HG03039 (cell line): ENCODE results near the gene BARX1.

Experiments used
- ATAC-seq: cut with Tn5 transposase; IDR thresholded peaks from one replicate; pipeline ENCODE4 v1.9.1; 2021; ENCODE audit warnings: mild to moderate bottlenecking, moderate library complexity; ENCODE audit not compliant: unreplicated experiment

BARX1 gene

DNA sequence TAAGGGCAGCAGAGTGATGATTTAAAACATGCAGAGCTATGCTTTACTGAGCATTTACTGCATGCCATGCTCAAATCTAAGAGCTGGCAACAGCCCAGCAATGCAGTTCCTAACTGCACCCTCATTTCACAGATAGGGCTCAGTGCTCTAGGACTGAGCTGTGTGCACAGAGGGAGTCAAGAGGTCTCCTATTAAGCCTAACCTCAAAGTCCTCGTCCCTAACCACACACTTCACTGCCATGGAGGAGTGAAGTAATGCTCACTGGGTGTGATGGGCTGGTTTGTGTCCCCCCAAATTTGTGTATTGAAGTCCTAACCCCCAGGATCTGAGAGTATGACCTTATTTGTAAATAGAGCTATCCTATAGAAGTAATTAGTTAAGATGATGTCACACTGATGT lies 25.9 kb downstream of the BARX1 start:
- ATAC-seq, result no peak

DNA sequence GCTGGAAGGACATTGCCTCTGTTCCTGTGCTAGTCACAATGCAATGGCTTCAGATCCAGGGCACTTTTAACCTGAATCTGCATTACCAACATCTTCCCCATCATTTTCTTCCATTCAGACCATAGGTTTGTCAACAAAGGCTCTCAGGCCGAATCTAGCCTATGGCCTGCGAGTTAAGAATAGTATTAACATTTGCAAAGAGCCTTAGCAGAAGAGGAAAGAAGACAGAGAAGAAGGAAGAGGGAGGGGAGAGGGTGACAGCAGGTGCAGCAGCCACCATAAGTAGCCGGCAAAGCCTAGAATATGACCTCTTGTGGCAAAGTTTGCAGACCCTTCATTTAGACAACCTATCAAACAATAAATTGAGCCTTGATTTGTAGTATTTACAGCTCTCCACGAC lies 32.6 kb downstream of the BARX1 start:
- no peak for ATAC-seq

DNA sequence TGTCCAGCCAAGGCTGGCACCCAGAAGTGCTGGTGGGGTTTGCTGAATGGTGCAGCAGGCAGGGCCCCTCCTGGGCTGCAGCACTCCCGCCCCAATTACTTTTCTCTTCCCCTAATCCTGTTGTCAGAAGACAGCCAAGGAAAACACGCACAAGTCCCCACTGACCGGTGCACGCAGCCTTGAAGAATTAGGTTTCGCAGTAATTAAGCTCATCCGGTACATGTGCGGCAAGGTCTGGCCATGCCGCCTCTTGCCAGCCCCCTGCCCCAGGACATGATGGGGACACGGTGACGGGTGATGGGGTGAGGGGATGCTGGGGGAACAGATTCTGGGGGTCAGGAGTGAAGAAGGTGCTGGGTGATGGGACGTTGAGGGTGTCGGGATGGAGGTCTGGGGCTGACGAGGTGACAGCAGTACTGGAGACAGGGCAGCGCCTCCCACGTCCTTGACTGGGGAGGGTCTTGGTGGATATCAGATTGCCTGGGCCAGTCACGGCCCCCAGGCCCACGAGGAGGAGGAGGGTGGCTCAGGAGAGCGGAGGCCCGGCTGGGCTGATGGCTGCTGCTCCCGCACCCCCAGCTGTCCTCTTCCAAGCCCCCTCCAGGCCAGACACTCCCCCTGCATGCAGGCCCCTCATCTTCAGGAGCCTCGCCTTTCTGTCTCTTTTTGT lies 34.9 kb downstream of the BARX1 start:
- ATAC-seq, result no peak

GRCh38 chr9:93918061-93918460 lies 37.1 kb downstream of the BARX1 start:
- no peak for ATAC-seq

DNA sequence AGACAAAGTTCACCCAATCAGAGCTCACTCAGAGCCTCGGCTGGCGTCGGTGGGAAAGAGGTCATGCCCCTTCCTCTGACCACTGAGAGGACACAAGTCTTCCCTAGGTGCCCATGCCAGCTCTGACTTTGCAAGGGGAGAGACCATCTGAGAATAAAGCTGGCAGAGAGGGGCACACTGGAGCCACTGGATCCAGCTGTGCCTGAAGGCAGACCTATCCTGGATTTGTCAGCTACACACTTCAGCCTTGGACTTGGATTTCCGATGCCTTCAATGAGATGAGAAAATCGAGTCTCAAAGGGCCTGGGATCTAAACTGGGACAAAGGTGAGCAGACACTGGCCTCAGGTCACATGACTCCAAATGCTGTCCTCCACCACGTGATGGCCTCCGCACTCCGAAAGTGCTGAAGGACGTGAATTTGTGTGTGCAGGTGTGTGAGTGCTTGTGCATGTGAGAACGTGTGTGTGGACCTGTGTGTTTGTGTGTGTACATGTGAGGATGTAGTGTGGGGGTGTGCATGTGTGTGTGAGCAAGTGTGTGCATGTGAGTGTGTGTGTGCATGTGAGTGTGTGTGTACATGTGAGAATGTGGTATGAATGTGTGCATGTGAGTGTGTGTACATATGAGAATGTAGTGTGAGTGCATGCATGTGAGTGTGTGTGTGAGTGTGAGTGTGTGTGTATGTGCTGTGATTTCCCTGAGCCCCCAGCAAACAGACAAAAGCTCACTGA lies 37.9 kb downstream of the BARX1 start:
- ATAC-seq, result no peak

DNA sequence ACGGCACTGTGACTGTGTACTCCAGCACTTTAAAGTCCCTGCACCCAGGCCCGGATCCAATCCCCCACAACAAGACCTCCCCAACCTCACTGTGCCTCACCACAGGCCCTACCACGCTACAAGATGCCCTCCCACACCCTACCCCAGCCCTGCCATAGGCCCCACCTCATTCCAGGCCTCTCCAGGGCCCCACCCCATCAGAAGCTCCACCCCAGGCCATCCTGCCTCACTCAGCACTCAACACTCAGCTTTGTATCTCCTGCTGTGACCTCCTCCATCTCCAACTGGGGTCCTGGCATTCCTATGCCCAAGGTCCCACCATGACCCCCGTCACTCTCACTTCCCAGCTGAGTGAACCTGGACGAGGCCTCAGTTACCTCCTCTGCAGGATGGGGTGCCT lies 38.8 kb downstream of the BARX1 start:
- ATAC-seq, result no peak

DNA sequence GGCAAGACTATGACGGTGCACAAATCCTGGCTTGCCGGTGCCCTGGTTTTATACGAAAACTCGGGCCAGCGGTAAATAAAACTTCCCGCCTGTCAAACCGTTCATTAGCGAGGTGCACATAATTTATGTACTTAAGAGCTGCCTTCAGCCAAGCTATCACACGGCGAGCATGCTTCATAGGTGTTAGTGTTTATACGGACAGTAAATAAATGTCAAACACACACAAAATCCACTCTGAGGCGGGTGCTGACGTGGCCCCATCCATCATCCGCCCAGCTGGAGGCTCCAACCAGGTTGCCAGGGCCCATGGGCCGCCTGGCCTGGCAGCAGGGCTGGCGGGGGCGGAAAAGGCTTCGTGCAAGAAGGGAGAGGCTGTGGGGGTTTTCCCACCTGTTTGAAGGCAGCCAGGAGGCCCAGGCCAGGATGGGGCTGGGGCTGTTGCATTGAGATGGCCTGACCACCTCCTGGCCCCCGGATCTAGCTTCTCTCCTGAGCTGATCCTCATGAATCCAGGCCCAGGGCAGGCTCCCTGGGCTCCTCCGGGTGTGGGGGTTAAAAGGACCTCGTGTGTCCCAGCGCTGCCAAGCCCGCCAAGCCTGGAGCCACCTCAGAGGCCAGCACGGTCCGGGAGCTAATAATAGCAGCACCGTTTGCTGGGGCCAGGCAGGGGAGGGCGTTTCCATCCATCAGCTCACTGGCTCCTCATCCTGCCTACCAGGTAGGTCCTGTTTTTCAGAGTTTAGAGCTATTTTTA lies 43.2 kb downstream of the BARX1 start:
- no peak for ATAC-seq

DNA sequence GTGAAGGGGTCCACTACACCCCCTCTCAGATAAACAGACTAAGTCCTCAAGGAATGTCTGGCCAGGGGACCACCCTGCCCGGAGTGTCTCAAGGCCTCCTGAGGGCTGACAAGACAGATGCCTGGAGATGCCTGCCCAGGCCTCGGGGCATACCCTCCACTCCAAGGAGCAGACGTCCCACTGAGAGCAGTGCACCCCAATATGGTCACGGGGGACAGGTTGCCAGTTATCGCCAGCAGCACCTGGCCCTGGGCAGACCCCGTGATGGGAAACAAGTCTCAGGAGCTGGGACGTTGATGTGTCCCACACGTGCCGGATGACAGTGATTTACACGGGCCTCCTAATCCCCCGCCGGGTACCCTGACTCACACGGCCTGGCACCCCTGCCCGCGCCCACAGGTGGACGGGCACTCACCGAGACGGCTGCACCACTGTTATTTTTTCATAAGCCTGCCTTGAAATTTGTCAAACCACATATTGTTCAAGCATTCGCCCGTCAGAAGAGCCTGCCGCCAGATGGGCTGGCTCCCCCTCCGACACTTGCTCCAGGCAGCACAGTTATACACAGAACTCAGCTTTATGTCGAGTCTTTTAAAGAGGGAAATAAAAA lies 43.9 kb downstream of the BARX1 start:
- ATAC-seq, result no peak

DNA sequence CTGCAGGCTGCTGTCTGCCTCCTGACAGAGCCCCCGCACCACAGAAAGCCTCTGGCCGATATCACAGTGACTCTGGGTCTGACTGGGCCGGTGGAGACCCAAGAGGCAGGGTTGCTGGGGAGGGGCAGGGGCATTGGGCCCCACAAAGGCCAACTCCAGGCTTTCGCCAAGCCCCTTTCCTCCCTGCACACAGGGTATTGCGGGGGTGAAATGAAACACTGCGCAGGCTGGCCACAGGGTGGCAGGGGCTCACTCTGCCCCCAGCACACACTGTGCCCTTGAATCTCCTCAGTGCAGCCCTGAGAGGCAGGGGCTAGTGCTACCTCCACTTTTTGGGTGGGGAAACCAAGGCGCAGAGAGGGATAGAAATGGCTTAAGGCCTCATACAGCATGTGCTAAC lies 44.6 kb downstream of the BARX1 start:
- ATAC-seq, result no peak

DNA sequence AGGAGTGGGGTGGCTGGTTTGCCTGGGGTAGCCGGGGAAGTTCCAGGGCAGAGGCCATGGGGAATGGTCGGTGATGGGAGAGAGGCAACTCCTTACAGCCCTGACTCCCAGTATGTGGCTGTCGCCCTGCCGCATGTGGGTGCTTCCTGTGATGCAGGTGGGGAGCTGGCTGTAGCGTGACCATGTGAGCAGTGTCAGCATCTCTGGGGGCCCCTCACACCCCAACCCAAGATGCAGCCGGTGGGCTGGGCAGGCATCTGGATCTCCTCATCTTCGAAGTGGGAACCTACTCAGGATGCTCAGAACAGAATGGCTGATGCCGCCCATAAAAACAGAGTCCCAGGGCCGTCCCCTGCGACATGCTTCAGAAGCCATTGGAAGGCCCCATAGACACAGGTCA lies 45.0 kb downstream of the BARX1 start:
- no peak for ATAC-seq

GRCh38 chr9:93909242-93909616 lies 45.9 kb downstream of the BARX1 start:
- no peak for ATAC-seq

GRCh38 chr9:93908591-93909241 lies 46.4 kb downstream of the BARX1 start:
- ATAC-seq, result no peak

DNA sequence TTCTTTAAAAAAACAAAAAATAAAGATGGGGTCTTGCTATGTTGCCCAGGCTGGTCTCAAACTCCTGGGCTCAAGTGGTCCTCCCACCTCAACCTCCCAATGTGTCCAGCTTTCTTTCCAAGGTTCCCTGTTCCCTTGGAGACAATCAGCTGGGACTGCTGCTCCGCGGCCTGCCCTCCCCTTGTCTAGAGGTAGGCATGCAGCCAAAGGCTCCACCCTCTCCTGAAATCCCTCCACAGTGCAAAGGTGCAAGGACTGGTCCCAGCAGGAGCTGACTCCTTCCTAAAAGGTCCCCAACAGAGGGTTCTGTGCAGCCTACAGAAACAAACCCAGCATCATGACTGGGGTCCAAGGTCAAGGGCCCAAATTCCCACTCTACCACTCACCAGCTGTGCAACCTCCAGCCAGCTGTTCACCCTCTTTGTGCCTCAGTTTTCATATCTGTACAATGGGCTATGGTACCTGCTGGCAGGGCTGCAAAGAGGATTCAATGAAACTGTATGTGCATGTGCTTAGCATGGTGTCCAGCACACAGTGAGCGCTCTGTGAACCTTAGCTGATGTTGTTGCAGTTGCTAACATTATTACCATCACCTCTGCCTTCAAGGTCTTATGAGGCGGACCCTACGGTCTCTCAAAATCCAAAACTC lies 47.5 kb downstream of the BARX1 start:
- no peak for ATAC-seq

DNA sequence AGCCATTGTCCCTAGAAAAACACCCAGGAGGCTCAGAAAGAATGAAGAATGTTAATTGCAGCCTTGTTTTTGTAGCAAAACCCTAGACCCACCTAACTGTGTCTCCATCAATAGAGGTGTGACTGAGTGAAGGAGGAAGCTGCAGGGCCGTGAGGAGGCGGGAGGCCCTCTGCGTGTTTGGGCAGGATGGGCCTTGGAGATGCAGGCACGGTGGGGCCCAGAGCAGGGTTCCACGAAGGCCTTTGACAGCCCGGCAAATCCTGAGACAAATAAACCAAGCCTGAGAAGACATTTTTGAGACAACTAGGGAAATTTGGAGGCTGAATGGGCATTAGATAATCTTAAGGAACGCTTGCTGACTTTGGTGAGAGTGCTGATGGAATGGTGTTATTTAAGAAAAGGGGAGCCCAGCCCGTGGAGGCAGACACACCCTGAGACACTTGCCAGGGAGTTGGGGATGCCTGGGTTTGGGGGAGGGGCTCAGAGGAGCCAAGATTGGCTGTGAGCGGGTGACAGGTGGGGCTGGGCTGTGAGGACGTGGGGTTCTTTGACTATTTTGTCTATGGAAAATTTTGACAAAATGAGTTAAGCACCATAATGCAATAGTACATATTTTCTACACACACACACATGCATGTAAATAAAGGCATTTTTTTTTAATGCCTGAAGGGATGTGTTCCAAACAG lies 48.8 kb downstream of the BARX1 start:
- no peak for ATAC-seq

DNA sequence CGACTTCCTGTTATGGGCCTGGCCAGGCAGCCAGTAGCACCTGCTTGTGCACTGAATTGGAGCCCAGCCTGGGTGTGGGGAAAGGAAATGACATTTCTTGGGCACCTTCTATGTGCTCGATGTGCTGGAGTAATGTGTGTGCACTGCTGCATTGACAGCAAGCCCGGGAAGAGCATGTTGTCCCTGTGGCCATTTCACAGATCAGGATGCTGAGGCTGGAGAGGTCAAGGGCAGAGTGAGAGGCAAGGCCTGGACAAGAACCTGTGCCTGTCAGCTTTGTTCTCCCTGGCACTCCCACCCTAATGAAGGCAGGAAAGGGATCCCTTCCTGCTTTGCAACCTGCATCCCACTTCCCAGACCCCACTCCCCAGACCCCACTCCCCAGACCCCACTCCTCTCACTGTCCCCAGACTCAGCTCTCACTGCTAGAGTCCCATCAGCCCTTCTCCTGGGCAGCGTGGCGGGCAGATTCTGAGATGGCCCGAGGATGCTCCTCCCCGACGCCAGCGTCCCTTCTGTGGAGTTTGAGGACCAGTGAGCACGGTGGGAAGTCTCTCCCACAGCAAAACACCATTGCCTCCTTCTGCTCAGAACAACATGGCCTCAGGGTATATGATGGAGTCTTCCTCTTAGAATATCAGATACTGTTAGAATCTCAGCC lies 49.6 kb downstream of the BARX1 start:
- no peak for ATAC-seq

DNA sequence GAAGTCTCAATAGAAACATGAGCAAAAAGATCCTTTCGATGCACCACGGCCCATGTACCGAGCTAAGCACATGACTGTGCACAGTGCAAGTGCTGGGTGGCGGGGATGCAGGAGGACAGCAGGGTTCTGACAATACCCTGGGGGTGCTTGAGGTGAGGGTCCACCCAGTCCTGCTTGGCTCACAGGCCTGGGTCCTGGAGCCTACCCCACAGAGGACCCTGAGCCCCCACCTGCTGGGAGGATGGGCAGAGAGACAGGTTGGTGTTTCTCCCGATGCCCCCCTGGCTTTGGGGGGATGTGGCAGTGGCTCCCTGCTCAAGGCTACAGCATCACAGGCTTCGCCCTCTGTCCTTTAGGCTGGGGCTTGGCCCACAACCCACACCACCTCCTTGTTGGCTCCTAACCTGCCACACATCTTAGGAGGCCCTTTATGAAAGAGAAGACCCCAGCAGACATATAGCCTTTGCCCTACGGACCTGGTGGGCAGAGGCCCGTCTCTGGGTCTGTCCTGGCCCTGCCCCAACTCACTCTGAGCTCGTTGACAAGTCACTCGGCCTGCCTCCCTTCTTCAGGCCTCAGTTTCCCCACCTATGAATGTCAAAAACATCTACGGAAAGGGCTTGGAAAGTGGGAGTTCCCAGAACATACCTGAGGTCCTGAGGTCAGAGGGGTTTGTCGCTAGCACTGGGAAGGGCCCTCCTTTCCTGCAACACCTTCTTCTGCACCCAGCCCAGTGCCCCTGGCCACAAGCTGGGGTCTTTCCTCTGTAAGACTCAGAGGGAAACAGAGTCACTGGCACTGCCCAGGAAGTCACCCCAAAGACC lies 50.3 kb downstream of the BARX1 start:
- no peak for ATAC-seq

DNA sequence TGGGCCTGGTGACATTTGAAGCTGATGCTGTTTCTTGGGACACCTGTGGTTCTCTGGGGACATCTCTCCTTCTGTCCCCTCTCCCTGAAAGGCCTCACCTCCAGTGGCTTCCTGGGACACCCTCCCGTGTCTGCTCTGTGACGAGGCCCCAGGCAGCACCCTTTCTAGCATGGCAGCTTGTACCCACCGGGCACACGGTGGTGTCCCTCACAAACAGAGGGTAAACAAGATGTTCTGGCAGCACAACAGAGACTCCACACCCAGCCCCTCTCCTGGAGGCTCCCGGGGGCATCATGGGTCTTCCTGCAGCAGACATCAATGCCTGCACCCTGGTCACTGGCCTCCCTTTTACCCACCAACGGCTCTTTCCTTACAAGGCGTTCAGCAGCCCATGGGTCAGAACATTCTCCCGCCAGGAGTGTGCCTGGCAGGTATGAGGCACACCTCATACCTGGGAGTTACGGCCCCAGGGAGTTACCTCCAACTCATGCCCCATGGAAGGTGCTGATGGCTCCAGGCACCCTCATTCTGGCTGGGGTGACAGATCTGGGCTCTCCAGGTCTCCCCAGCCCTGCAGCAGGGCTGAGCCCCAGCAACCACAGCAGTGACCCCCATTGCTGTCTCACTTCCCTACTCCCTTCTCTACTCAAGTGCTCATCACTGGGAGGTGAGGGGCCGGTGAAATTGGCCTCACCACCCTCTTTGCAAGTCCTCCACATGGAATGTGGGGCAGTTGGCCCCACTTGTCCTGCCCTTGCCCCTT lies 51.1 kb downstream of the BARX1 start:
- no peak for ATAC-seq
